ENCODE results near the gene SHMT1. TPM values are rescaled to one million over a fixed set of nuclear protein-coding genes. Genes with fewer than 3 reads are reported as not detected.

SHMT1 gene
- total and polyA plus RNA-seq, 8 donors: 12.4 to 50.4 (median 31.4) TPM

- intact Hi-C loops (cut with DNase I; ENCODE audit: low total_unique reads): no loop called here
- Histone ChIP-seq H3K36me3 (peaks cover 81 to 100% (median 100%) of the 10 kb centered on the region in 4 donors), H3K4me3 (no peak overlapping the region), H3K27me3 (no peaks in the 10 kb centered on the region), H3K27ac (no peak overlapping the region), H3K9me3 (no peaks in the 10 kb centered on the region), H3K4me1 (peaks cover 0 to 5% (median 0%) of the 10 kb centered on the region in 4 donors)
- no peak for TF ChIP-seq POLR2A (IDR thresholded peaks at IDR 0.05)
- TF ChIP-seq POLR2AphosphoS5 (IDR thresholded peaks at IDR 0.05): no peak
- no peak for TF ChIP-seq CTCF (IDR thresholded peaks at IDR 0.05)
- no peak for TF ChIP-seq EP300 (IDR thresholded peaks at IDR 0.05)
- no peak for DNase-seq
- WGBS, 5 donors: 85 to 92% (median 90%) methylated on average over 6 of the region's 6 CpGs
Measured at GRCh38 chr17:18281788-18282187, 81.6 kb downstream of the SHMT1 start.

GRCh38 chr17:18280766-18281371 lies 82.5 kb downstream of the SHMT1 start:
- Histone ChIP-seq H3K27me3 (no peaks in the 10 kb centered on the region), H3K4me3 (no peak overlapping the region), H3K36me3 (peaks cover 83 to 100% (median 100%) of the 10 kb centered on the region in 4 donors), H3K27ac (no peak overlapping the region), H3K9me3 (no peaks in the 10 kb centered on the region), H3K4me1 (peaks cover 0 to 5% (median 0%) of the 10 kb centered on the region in 4 donors)
- 31 to 50% (median 38%) methylated on average over 5 of the region's 5 CpGs for WGBS, 5 donors
- TF ChIP-seq CTCF (IDR thresholded peaks at IDR 0.05): no peak
- peak in 1 of 2 donors; percentile 38 for DNase-seq
- intact Hi-C loops (cut with DNase I; ENCODE audit: low total_unique reads): no loop called here

GRCh38 chr17:18280249-18280648 lies 83.1 kb downstream of the SHMT1 start:
- no peaks in the 10 kb centered on the region for H3K27me3 ChIP-seq
- H3K36me3 ChIP-seq: peaks cover 83 to 100% (median 99%) of the 10 kb centered on the region in 4 donors
- H3K27ac ChIP-seq: no peak overlapping the region
- TF ChIP-seq EP300 (IDR thresholded peaks at IDR 0.05) (no peak), POLR2AphosphoS5 (IDR thresholded peaks at IDR 0.05) (no peak), CTCF (IDR thresholded peaks at IDR 0.05) (no peak), POLR2A (IDR thresholded peaks at IDR 0.05) (no peak)
- H3K4me1 ChIP-seq: peaks cover 0 to 5% (median 0%) of the 10 kb centered on the region in 4 donors
- intact Hi-C loops (cut with DNase I; ENCODE audit: low total_unique reads): no loop called here
- 86 to 92% (median 86%) methylated on average over 4 of the region's 4 CpGs for WGBS, 5 donors
- DNase-seq: no peak
- H3K9me3 ChIP-seq: no peaks in the 10 kb centered on the region
- no peak overlapping the region for H3K4me3 ChIP-seq

GRCh38 chr17:18278867-18279266 lies 84.5 kb downstream of the SHMT1 start:
- intact Hi-C loops (cut with DNase I; ENCODE audit: low total_unique reads): no loop called here
- Histone ChIP-seq H3K36me3 (peaks cover 80 to 98% (median 96%) of the 10 kb centered on the region in 4 donors), H3K27me3 (no peaks in the 10 kb centered on the region), H3K4me3 (no peak overlapping the region), H3K9me3 (no peaks in the 10 kb centered on the region), H3K27ac (no peak overlapping the region), H3K4me1 (peaks cover 0 to 5% (median 0%) of the 10 kb centered on the region in 4 donors)
- WGBS, 5 donors: 84 to 92% (median 90%) methylated on average over 3 of the region's 3 CpGs
- no peak for DNase-seq
- TF ChIP-seq POLR2AphosphoS5 (IDR thresholded peaks at IDR 0.05): no peak
- no peak for TF ChIP-seq EP300 (IDR thresholded peaks at IDR 0.05)
- no peak for TF ChIP-seq POLR2A (IDR thresholded peaks at IDR 0.05)
- no peak for TF ChIP-seq CTCF (IDR thresholded peaks at IDR 0.05)

Small RNA genes lying within 50 kb of the gene (small RNA-seq; reads per million reads assigned to genes)
- 0 reads per million in 4 donors for gene AL353997.5

Other genes with a start within 250 kb of the SHMT1 start
- gene ALKBH5, start 179.7 kb downstream of the SHMT1 start, total RNA-seq: 10 to 100 TPM; 38.8 to 66.7 (median 58.9) TPM
- gene ALKBH5, start 179.7 kb downstream of the SHMT1 start, polyA plus RNA-seq: 10 to 100 TPM; 32.8 to 41.1 (median 36.7) TPM
- 10 to 100 TPM in 4 of 5 donors, 1 to 10 TPM in 1; 5.8 to 19.7 (median 10.5) TPM for gene LLGL1, start 137.9 kb downstream of the SHMT1 start, total RNA-seq
- gene LLGL1, start 137.9 kb downstream of the SHMT1 start, polyA plus RNA-seq: 1 to 10 TPM; 5.2 to 9.0 (median 5.5) TPM
- gene FLII, start 104.8 kb downstream of the SHMT1 start, total RNA-seq: 100 to 1,000 TPM; 107 to 677 (median 423) TPM
- 100 to 1,000 TPM; 114 to 237 (median 157) TPM for gene FLII, start 104.8 kb downstream of the SHMT1 start, polyA plus RNA-seq
- 100 to 1,000 TPM in 1 of 5 donors, 10 to 100 TPM in 3, 1 to 10 TPM in 1; 5.2 to 254 (median 12.5) TPM for gene MIEF2, start 102.9 kb downstream of the SHMT1 start, total RNA-seq
- gene MIEF2, start 102.9 kb downstream of the SHMT1 start, polyA plus RNA-seq: 1 to 10 TPM; 2.1 to 7.5 (median 2.9) TPM
- 100 to 1,000 TPM in 1 of 5 donors, 10 to 100 TPM in 4; 21.9 to 311 (median 30.5) TPM for gene TOP3A, start 48.6 kb downstream of the SHMT1 start, total RNA-seq
- 10 to 100 TPM in 1 of 3 donors, 1 to 10 TPM in 2; 7.6 to 12.7 (median 9.0) TPM for gene TOP3A, start 48.6 kb downstream of the SHMT1 start, polyA plus RNA-seq
- 10 to 100 TPM in 3 of 5 donors, 1 to 10 TPM in 2; 5.8 to 17.9 (median 13.0) TPM for gene SMCR8, start 48.3 kb downstream of the SHMT1 start, total RNA-seq
- gene SMCR8, start 48.3 kb downstream of the SHMT1 start, polyA plus RNA-seq: 1 to 10 TPM; 2.4 to 4.0 (median 3.2) TPM
- 1 to 10 TPM in 1 of 5 donors, under 1 TPM in 2, not detected in 2; 0.29 to 1.2 (median 0.45) TPM for gene EVPLL, start 14.2 kb upstream of the SHMT1 start, total RNA-seq
- gene EVPLL, start 14.2 kb upstream of the SHMT1 start, polyA plus RNA-seq: 1 to 10 TPM in 1 of 3 donors, under 1 TPM in 1, not detected in 1; 0.37 to 8.9 TPM
- 100 to 1,000 TPM in 1 of 5 donors, 10 to 100 TPM in 3, not detected in 1; 30.5 to 175 (median 53.4) TPM for gene LGALS9C, start 113.2 kb upstream of the SHMT1 start, total RNA-seq
- gene LGALS9C, start 113.2 kb upstream of the SHMT1 start, polyA plus RNA-seq: 100 to 1,000 TPM in 1 of 3 donors, 10 to 100 TPM in 1, 1 to 10 TPM in 1; 3.4 to 362 (median 10.3) TPM

Measured in stomach (tissue), 9 donors.